HG02642 (cell line): ENCODE data around the gene TIAM1.

Experiments used
- ATAC-seq: cut with Tn5 transposase; IDR thresholded peaks from one replicate; pipeline ENCODE4 v1.9.1; 2021; ENCODE audit warnings: mild to moderate bottlenecking; ENCODE audit not compliant: unreplicated experiment, poor library complexity

The TIAM1 gene

DNA sequence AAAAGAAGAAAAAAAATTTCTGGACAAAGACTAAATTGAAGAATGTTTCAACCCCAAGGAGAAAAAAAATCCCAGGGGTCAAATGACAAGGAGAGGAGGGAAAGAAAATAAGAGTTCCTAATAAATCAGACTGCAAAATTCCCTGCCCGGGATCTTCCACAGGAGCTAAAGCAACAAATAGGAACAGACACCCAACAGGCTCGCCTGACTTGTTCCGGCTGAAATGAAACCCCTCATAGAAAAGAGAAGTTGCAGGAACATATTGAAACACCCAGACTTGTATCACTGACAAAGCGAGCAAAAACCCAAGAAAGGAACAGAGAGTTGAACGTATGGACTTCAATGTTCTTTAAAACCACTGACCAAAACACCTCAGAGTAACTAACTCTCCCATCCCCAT is 123.0 kb downstream of the TIAM1 start:
- ATAC-seq: no peak

DNA sequence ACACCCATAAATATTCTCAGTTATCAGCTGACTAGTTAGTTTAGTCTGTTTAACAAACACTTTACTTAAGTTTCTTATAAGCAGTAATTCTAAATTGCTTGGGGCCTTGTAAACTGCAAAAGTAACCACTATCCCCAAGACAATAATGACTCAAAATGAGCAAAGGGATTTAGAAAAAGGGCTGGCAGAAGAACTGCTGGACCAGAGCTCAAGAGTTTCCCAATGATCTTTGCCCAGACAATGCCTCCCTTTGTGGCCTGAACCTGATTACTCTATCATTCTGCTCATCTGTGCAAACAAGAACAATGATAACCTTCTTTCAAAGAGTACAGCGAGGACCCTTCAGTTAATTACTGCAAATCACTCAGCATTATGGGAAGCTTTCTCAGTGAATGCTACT is 123.5 kb downstream of the TIAM1 start:
- no peak for ATAC-seq

DNA sequence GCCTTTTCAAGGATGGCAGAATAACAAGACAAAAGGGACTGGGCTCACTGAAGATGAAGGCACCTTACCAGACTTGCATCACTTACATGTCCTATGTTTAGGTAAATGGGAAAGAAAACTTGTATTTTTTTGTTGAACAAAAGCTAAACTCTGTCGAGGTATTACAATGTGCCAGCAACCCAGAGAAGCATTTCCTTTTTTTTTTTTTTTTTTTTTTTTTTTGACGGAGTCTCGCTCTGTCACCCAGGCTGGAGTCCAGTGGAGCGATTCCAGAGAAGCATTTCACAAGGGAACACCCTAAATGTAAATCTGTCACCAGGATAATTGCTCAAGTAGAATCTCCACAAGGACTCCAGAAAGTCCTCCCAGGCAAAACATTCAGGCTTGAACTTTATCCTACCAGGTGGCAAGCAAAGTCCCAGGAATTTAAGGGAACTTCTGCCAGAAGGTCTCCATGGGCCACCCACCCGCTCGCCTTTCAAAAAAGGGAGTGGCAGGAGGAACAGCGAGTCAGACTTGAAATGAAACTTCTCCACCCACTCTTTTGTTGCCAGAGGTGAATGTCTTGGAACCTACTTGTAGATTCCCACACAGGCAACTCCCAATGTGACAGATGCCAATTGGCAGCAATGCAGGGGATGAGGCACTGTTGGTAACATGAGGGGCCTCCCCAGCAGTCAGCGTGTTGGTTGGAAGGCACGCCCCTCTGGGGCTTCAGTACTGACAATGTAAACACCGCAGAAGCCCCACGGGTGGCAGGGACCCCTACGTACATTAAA is 125.0 kb downstream of the TIAM1 start:
- ATAC-seq: no peak

GRCh38 chr21:31216206-31216605 is 127.9 kb downstream of the TIAM1 start:
- no peak for ATAC-seq

- no peak for ATAC-seq
Observed at GRCh38 chr21:31213787-31214186, 130.3 kb downstream of the TIAM1 start.

DNA sequence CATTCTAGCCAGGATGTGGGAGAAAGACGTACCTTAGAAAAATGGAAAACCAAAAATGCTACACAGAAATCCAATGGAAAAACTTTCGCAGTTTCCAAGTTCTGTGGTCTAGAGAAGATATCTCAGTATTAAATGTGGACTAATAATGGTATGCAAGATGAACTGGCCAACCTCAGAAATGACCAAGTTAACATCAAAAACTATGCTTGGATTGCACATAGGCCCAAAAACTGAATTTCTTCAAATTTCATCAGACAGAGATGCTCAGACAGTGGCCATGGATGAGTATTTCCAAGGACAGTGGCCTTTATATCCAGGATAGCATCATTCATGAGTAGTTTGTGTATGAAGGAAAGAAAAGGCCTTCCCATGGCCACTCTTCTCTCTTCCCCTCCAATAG is 132.2 kb downstream of the TIAM1 start:
- ATAC-seq: no peak

GRCh38 chr21:31205412-31205811 is 138.6 kb downstream of the TIAM1 start:
- no peak for ATAC-seq

DNA sequence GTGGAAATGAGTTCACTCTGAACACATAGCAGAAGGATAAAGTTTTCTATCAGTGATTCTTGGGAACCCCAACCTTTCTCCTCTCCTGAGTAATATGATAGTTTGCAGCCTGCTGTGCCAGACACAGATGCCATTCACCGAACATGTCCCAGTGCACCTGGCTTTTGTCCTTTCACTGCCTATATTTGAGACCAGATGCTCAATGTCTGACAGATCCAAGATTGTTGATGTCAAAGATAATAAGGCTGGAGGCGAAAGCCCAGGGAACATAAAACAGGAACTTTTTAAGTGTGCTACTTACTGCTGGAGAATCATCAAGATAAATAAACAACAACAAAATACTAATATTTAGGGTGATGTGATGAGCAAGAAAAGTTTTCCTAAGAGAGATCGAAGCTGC is 139.3 kb downstream of the TIAM1 start:
- no peak for ATAC-seq

DNA sequence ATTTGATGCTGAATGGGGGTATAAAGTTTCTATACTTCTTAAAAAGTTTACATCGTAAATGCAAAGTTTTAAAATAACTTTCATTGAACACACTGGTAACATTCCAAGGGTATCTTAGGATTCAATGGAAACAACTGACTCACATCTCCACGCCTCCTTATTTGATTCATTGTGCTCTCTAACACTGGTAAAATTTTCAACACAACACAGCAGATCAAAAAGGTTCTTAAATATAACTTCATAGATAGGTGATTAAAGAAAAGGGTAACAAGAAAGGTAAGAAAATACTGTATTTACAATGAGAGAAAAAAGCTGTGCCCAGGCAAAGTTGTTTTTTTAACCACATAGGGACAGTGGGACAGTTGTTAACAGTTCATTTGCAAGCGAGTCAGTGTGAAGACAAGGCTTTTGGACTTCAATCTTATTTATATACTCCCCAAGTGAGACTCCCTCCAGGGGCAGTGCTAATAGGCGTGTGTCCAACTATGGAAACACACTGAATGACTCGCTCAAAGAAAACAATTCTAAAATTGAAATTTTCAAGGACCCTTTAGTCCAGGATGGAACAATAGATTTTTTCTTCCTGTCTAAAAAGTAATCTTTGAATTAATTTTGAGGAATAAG is 140.5 kb downstream of the TIAM1 start:
- no peak for ATAC-seq

- ATAC-seq: no peak
Observed at GRCh38 chr21:31201548-31201947, 142.5 kb downstream of the TIAM1 start.

- ATAC-seq: no peak
Observed at GRCh38 chr21:31201144-31201543, 142.9 kb downstream of the TIAM1 start.

DNA sequence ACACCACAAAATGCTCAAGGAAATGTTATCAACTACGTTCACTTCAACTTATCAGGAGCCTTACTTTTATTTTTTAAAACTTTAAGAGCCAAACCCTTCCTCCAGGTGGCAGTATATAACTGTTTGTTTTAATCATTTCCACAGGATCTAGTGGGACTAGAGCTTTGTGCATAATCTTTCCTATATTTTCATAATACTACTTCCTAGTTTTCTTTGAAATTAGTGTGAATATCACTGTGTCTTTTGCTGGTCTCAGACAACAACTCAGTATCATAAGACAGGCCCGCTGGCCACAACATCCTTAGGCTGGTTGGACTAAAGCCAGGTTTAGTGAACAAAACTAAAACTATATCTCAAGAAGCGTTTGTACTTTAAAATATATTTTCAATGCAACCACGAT is 145.5 kb downstream of the TIAM1 start:
- no peak for ATAC-seq

DNA sequence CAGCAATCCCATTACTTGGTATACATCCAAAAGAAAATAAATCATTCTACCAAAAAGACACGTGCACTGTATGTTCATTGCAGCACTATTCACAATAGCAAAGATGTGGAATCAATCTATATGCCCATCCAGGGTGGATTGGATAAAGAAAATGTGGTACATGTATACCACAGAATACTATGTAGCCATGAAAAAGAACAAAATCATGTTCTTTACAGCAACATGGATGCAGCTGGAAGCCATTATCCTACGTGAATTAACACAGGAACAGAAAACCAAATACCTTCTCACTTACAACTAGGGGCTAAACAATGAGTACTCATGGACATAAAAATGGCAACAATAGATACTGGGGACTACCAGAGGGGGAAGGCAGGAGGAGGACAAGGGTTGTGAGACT is 147.3 kb downstream of the TIAM1 start:
- ATAC-seq: no peak

GRCh38 chr21:31195334-31196015 is 148.6 kb downstream of the TIAM1 start:
- no peak for ATAC-seq

DNA sequence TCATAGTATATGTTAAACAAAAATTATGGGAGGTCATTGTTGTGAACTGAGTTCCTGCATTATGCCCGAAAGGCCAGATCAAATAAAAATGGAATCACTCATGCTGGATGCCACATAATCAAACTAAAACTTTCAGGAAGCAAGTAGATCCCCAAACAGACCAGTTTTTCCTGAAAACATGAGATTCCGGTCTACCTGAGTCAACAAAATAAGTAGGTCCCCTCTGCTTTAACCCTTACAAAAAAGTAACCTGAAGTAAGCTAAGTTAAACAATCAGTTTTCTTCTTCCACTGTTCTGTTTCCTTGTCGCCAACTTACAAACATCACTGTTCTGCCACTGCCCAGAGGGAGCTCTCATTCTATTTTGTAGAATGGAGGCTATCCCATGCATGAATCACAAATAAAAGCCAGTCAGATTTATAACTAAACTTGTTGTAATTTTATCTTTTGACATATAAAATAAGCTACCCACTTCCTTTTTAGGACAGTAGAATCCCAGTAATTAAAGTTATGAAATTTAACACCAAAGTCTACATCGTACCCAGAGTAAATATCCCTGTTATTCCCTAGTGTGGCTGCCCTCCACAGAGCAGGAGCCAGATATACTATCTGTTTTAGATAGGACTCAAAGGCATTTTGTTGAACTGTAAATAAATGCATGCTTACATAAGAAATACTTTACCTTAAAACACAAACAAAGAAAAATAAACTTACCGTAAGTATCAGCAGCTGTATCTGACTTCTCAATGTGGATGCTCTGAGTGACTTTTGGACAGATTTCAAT is 149.4 kb downstream of the TIAM1 start:
- no peak for ATAC-seq

- no peak for ATAC-seq
Observed at GRCh38 chr21:31193761-31194160, 150.3 kb downstream of the TIAM1 start.

DNA sequence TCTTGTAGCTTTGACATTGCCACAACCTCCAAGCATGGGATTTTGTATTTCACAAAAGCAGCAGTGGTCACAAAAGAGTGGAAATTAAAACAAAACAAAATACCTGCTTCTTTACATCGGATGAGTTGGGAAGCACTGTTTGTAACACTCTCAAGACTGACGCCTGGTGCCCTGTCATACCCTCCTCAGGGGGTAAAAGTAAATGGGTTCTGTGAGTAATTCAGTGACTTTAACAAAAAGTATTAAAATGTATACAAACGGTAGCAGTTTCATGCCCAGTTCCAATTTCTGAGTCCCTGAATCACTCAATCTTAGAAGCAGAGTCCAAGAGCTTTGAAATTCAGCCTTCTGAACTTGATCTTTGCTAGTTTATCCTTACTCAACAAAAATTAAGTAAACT is 152.5 kb downstream of the TIAM1 start:
- ATAC-seq: no peak

- no peak for ATAC-seq
Observed at GRCh38 chr21:31190516-31190915, 153.5 kb downstream of the TIAM1 start.

DNA sequence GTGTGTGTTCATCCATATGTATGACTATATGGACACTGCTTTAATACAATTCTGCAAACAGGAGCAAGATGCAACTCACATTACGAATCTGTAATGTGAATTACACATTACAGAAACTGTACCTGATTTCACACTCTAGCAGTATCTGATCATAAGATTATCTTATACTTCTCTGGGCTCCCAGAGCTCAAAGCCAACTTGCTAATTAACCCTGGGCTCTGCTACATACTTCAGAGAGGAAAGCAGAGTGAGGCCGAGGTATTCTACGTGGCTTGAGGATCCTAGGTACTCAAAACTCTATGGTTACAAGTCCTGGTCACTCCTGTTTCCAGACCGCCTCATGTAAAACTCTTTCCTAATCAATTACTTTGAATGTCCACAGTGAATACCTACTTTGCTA is 156.6 kb downstream of the TIAM1 start:
- no peak for ATAC-seq

- no peak for ATAC-seq
Observed at GRCh38 chr21:31186916-31187315, 157.1 kb downstream of the TIAM1 start.

GRCh38 chr21:31185663-31186062 is 158.4 kb downstream of the TIAM1 start:
- ATAC-seq: no peak
